H9 (cell line): Measurements from ENCODE around the gene ZNF330. TPM values are rescaled to one million over a fixed set of nuclear protein-coding genes. Genes with fewer than 3 reads are reported as not detected.

Source experiments
- DNase-seq: peaks from one replicate; pipeline ENCODE4 v3.0.0-alpha.2; 2017
- H2AFZ ChIP-seq: one replicate; pipeline ENCODE4 v1.6.1; 2013; ENCODE audit warnings: mild to moderate bottlenecking, low read length, control low read depth, moderate library complexity
- H2AK5ac ChIP-seq: 2 replicates; pipeline ENCODE4 v1.6.1; 2013; ENCODE audit warnings: low read length, control low read depth, mixed read lengths; ENCODE audit not compliant: insufficient read length
- H2BK120ac ChIP-seq: one replicate; pipeline ENCODE4 v1.6.1; 2013; ENCODE audit warnings: low read depth, mild to moderate bottlenecking, low read length, control low read depth, inconsistent platforms; ENCODE audit not compliant: poor library complexity, severe bottlenecking
- H2BK12ac ChIP-seq: 2 replicates; pipeline ENCODE4 v1.6.1; 2013; ENCODE audit warnings: low read length, control low read depth, mixed read lengths, low read depth; ENCODE audit not compliant: insufficient read length
- H2BK15ac ChIP-seq: 2 replicates; pipeline ENCODE4 v1.6.1; 2013; ENCODE audit warnings: low read depth, low read length, control low read depth
- H2BK20ac ChIP-seq: one replicate; pipeline ENCODE4 v1.6.1; 2013; ENCODE audit warnings: low read depth, mild to moderate bottlenecking, low read length, control low read depth, inconsistent platforms; ENCODE audit not compliant: poor library complexity, severe bottlenecking
- H2BK5ac ChIP-seq: 2 replicates; pipeline ENCODE4 v1.6.1; 2013; ENCODE audit warnings: low read length, control low read depth, mixed read lengths; ENCODE audit not compliant: insufficient read length
- H3K14ac ChIP-seq: 2 replicates; pipeline ENCODE4 v1.6.1; 2013; ENCODE audit warnings: low read length, control low read depth; ENCODE audit not compliant: insufficient read depth
- H3K18ac ChIP-seq: 2 replicates; pipeline ENCODE4 v1.6.1; 2013; ENCODE audit warnings: low read depth, mild to moderate bottlenecking, mixed read lengths, low read length, control low read depth; ENCODE audit not compliant: insufficient read length
- H3K23ac ChIP-seq: 2 replicates; pipeline ENCODE4 v1.6.1; 2013; ENCODE audit warnings: low read length, control low read depth, mixed read lengths, low read depth; ENCODE audit not compliant: insufficient read length
- H3K23me2 ChIP-seq: 2 replicates; pipeline ENCODE4 v1.6.1; 2013; ENCODE audit warnings: low read depth, mild to moderate bottlenecking, mixed read lengths, low read length, control low read depth; ENCODE audit not compliant: insufficient read length, poor library complexity, severe bottlenecking
- H3K27ac ChIP-seq: 2 replicates; pipeline ENCODE4 v1.5.1; 2013; ENCODE audit warnings: low read length, control low read depth, mixed read lengths, low read depth; ENCODE audit not compliant: insufficient read length
- H3K27me3 ChIP-seq: 2 replicates; pipeline ENCODE4 v1.6.1; 2013; ENCODE audit warnings: low read length, control low read depth, inconsistent platforms; ENCODE audit not compliant: insufficient read depth
- H3K4ac ChIP-seq: 2 replicates; pipeline ENCODE4 v1.6.1; 2013; ENCODE audit warnings: low read depth, mild to moderate bottlenecking, control low read depth, inconsistent platforms, low read length, moderate library complexity
- H3K4me1 ChIP-seq: 2 replicates; pipeline ENCODE4 v1.6.1; 2013; ENCODE audit warnings: low read length, control low read depth, inconsistent platforms; ENCODE audit not compliant: insufficient read depth
- H3K4me2 ChIP-seq: 2 replicates; pipeline ENCODE4 v1.6.1; 2013; ENCODE audit warnings: low read length, control low read depth, mixed read lengths; ENCODE audit not compliant: insufficient read length, insufficient read depth
- H3K56ac ChIP-seq: 2 replicates; pipeline ENCODE4 v1.6.1; 2013; ENCODE audit warnings: low read depth, mild to moderate bottlenecking, mixed read lengths, low read length, control low read depth; ENCODE audit not compliant: insufficient read length
- H3K79me1 ChIP-seq: 2 replicates; pipeline ENCODE4 v1.6.1; 2013; ENCODE audit warnings: low read depth, mild to moderate bottlenecking, moderate library complexity, low read length, control low read depth, inconsistent platforms; ENCODE audit not compliant: insufficient read depth, poor library complexity, severe bottlenecking
- H3K79me2 ChIP-seq: 2 replicates; pipeline ENCODE4 v1.6.1; 2013; ENCODE audit warnings: low read length, control low read depth, inconsistent platforms; ENCODE audit not compliant: insufficient read depth
- H3K9ac ChIP-seq: 2 replicates; pipeline ENCODE4 v1.6.1; 2013; ENCODE audit warnings: low read length, control low read depth, mixed read lengths; ENCODE audit not compliant: insufficient read length; ENCODE audit errors: extremely low read depth
- H3K9me3 ChIP-seq: one replicate; pipeline ENCODE4 v1.6.1; 2013; ENCODE audit warnings: low read depth, low read length, inconsistent platforms; ENCODE audit not compliant: control insufficient read depth
- H3T11ph ChIP-seq: one replicate; pipeline ENCODE4 v1.6.1; 2013; ENCODE audit warnings: mild to moderate bottlenecking, low read length, control low read depth, inconsistent platforms
- H4K20me1 ChIP-seq: one replicate; pipeline ENCODE4 v1.6.1; 2013; ENCODE audit not compliant: control insufficient read depth, insufficient read length, insufficient read depth
- H4K5ac ChIP-seq: 2 replicates; pipeline ENCODE4 v1.6.1; 2013; ENCODE audit warnings: low read depth, mild to moderate bottlenecking, mixed read lengths, low read length, control low read depth; ENCODE audit not compliant: insufficient read length
- H4K8ac ChIP-seq: replicated peaks from 2 replicates; pipeline ENCODE4 v1.6.1; 2013; ENCODE audit warnings: low read length, control low read depth, mixed read lengths, low read depth; ENCODE audit not compliant: insufficient read length
- H4K91ac ChIP-seq: 2 replicates; pipeline ENCODE4 v1.6.1; 2013; ENCODE audit warnings: low read depth, mild to moderate bottlenecking, moderate library complexity, mixed read lengths, low read length, control low read depth; ENCODE audit not compliant: insufficient read length
- H3K27ac Mint-ChIP-seq, 3 experiments: 2 replicates in 2 of 3; 3 replicates in 1 of 3; pipeline ENCODE4 v1.8.0; 2020 to 2021; ENCODE audit warnings: mixed read lengths in 3 of 3, mild to moderate bottlenecking in 1 of 3, moderate library complexity in 1 of 3
- H3K27me3 Mint-ChIP-seq: 2 replicates; pipeline ENCODE4 v1.8.0; 2021; ENCODE audit warnings: low read depth, mild to moderate bottlenecking, moderate library complexity, mixed read lengths
- H3K36me3 Mint-ChIP-seq, 3 experiments: 2 replicates in 2 of 3; 3 replicates in 1 of 3; pipeline ENCODE4 v1.8.0; 2020 to 2021; ENCODE audit warnings: low read depth in 3 of 3, mixed read lengths in 3 of 3; ENCODE audit not compliant: insufficient read depth in 1 of 3
- H3K4me1 Mint-ChIP-seq, 2 experiments: 2 replicates each; pipeline ENCODE4 v1.8.0; 2020; ENCODE audit warnings: mixed read lengths in 2 of 2
- H3K4me3 Mint-ChIP-seq, 2 experiments: 2 replicates in 1 of 2; 3 replicates in 1 of 2; pipeline ENCODE4 v1.8.0; 2020 to 2021; ENCODE audit warnings: mild to moderate bottlenecking in 2 of 2, mixed read lengths in 2 of 2, moderate library complexity in 1 of 2
- H3K9me3 Mint-ChIP-seq, 2 experiments: 2 replicates in 1 of 2; 3 replicates in 1 of 2; pipeline ENCODE4 v1.8.0; 2020; ENCODE audit warnings: mild to moderate bottlenecking in 2 of 2, mixed read lengths in 2 of 2, moderate library complexity in 1 of 2
- WGBS: extraction: QIAGEN DNeasy Blood & Tissue Kit; methylation state at CpG from one replicate; pipeline ENCODE4 v1.1.7; 2013; ENCODE audit warnings: missing lambda C conversion rate, low lambda C conversion rate, mixed read lengths; ENCODE audit not compliant: insufficient read length; ENCODE audit errors: extremely low coverage; 5-methylcytosine and 5-hydroxymethylcytosine counted together
- total RNA-seq: library from RNA; stranded (reverse); gene quantifications from 2 replicates; pipeline ENCODE4 v1.2.1, GENCODE V29; 2021
- TF ChIP-seq, protein P1 (sequence below): fragments of 200-600 bp; sonication (generic); conservative IDR thresholded peaks from 3 replicates; pipeline ENCODE4 v1.8.0; 2021; ENCODE audit warnings: antibody characterized with exemption, mild to moderate bottlenecking

Gene ZNF330
- total RNA-seq, 1 experiment from 2014 or later: 32.6 TPM

DNA sequence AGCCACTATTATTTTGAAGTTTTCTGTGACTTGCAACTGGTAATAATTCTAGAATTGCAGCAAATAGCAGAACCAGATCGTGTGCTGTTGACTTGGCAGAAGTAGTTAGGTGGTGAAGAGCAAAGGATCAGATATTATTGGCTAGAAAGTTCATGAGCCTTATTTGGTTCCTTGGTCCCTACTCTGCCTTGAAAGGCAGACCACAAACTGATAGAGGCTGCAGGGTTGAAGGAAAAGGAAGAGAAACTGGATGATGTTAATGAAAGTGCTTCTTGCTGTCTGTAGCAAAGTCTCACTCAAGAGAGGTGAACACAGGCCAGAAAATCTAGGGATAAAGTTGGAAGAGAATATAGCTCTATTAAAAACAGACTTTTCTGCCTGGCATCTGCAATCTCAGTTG lies 46.2 kb upstream of the ZNF330 start:
- no CpG with 5 or more reads among the region's 1 CpG for whole genome bisulfite sequencing
- H3K79me2 ChIP-seq: no peaks in the 10 kb centered on the region
- Mint-ChIP-seq H3K27me3 (peaks cover 3% of the 10 kb centered on the region; the same call in 1 of the 2 replicates), H3K4me1 (no peaks in the 10 kb centered on the region), H3K4me3 (no peak overlapping the region), H3K9me3 (no peaks in the 10 kb centered on the region), H3K36me3 (no peaks in the 10 kb centered on the region), H3K27ac (no peak overlapping the region)
- H2BK120ac ChIP-seq: no peak overlapping the region
- no peak overlapping the region for H3K4me2 ChIP-seq
- H3K4me1 ChIP-seq: no peaks in the 10 kb centered on the region
- no peak overlapping the region for H2BK5ac ChIP-seq
- H2BK20ac ChIP-seq: no peak overlapping the region
- H3K56ac ChIP-seq: no peak overlapping the region
- no peak overlapping the region for H2BK12ac ChIP-seq
- no peaks in the 10 kb centered on the region for H3K9me3 ChIP-seq
- H3K23ac ChIP-seq: no peak overlapping the region
- H3K27me3 ChIP-seq: no peaks in the 10 kb centered on the region
- no peak overlapping the region for H3K18ac ChIP-seq
- H4K91ac ChIP-seq: no peak overlapping the region
- no peak overlapping the region for H3T11ph ChIP-seq
- H2AFZ ChIP-seq: no peak overlapping the region
- H3K79me1 ChIP-seq: no peaks in the 10 kb centered on the region
- H2BK15ac ChIP-seq: no peak overlapping the region
- no peak overlapping the region for H3K9ac ChIP-seq
- H2AK5ac ChIP-seq: no peak overlapping the region
- no peak overlapping the region for H3K14ac ChIP-seq
- H4K20me1 ChIP-seq: no peaks in the 10 kb centered on the region
- no peak overlapping the region for H3K27ac ChIP-seq
- DNase-seq: no peak
- H3K23me2 ChIP-seq: no peaks in the 10 kb centered on the region
- no peak overlapping the region for H4K5ac ChIP-seq
- no peak overlapping the region for H4K8ac ChIP-seq
- TF ChIP-seq, protein P1, sequence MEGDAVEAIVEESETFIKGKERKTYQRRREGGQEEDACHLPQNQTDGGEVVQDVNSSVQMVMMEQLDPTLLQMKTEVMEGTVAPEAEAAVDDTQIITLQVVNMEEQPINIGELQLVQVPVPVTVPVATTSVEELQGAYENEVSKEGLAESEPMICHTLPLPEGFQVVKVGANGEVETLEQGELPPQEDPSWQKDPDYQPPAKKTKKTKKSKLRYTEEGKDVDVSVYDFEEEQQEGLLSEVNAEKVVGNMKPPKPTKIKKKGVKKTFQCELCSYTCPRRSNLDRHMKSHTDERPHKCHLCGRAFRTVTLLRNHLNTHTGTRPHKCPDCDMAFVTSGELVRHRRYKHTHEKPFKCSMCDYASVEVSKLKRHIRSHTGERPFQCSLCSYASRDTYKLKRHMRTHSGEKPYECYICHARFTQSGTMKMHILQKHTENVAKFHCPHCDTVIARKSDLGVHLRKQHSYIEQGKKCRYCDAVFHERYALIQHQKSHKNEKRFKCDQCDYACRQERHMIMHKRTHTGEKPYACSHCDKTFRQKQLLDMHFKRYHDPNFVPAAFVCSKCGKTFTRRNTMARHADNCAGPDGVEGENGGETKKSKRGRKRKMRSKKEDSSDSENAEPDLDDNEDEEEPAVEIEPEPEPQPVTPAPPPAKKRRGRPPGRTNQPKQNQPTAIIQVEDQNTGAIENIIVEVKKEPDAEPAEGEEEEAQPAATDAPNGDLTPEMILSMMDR: no peak
- no peak overlapping the region for H3K4ac ChIP-seq
